GM18505 (cell line): ENCODE results near the gene TBCC.
"Not testable (repeated sequence)": the region's sequence is repeated elsewhere in the genome, so short reads cannot be mapped to it uniquely, and the experiment has no call there.

Source experiments
- ATAC-seq: cut with Tn5 transposase; IDR thresholded peaks from one replicate; pipeline ENCODE4 v1.9.1; 2021; ENCODE audit not compliant: unreplicated experiment
- POLR2A ChIP-seq: IDR thresholded peaks from 4 replicates; pipeline ENCODE4 v1.6.1; 2011; ENCODE audit warnings: borderline replicate concordance; ENCODE audit not compliant: insufficient read depth, insufficient read length; ENCODE audit errors: extremely low read depth

TBCC gene

DNA sequence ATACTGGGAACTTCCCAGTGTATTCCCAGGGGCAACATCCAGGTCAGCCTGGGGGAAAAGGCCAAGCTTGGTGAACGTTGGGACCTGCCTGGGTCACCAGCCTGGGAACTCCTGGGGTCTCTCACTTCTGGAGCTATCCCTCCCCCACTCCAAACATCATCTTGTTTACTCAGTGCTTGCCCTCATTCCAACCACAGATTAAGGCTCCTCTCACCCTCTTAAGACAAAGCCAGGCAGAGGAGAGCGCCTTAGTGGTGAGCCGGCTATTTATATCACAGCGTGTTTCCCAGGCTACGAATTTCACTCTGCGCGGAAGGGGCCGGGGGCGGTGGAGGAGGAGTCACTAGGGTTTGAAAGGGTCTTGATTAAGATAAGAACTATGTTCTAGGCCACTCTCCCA is 35.6 kb downstream of the TBCC start:
- ATAC-seq = no peak
- TF ChIP-seq POLR2A = no peak

DNA sequence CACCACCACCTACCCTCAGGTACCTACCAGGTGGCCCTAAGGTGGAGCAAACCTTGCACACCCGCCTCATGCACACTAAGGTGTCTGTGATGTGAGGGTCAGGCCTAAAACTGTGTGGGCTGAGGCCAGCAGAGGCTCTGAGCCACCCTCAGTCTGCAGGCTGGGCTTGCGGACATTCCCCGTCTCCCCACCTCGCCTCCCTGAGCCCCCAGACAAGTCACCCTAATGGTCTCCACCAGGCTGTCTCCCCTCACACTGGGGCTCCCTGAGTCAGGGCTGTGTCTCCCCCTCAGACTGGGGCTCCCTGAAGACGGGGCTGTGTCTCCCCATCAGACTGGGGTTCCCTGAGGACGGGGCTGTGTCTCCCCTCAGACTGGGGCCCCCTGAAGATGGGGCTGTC is 36.0 kb downstream of the TBCC start:
- no peak for ATAC-seq
- no peak for TF ChIP-seq POLR2A

- TF ChIP-seq POLR2A = no peak
- ATAC-seq = no peak
Measured at GRCh38 chr6:42708096-42708495, 37.8 kb downstream of the TBCC start.

DNA sequence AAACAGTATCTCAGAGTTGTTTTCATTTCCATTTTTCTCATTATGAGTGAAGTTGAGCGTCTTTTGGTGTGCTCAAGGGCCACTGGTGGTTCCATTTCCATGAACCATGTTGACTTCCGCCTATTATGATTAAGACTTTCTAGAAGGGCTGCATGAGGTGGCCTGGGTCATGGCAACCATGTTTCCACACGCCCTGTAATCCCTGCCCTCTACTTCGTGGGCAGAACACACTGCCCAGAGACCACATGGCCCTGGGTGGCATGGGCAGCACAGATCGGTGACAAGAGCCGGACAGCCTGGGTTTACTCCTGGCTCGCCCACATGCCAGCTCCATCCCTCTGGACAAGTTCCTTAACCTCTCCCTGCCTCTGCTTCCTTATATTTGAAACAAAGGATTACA is 38.3 kb downstream of the TBCC start:
- no peak for TF ChIP-seq POLR2A
- no peak for ATAC-seq

DNA sequence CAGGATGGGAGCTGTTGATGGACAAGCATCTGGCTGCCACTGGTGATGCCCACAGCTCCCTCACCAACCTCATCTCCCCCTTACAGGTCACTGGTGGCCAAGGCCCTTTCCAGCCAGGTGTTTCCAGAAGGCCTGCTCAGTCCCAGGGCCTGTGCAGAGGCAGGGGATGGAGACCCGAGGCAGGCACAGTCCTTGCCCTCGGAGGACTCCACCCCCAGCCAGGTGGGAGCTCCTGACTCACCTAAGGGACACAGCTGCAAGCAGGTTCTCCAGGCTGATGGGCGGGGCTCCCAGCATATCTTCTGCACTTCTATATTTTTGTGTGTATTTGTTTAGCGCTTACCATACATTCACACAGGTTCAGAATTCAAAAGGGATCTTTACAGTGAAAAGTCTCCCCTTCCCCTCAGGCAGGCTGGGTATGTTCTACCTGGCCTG is 40.9 kb downstream of the TBCC start:
- no peak for ATAC-seq
- TF ChIP-seq POLR2A = no peak

DNA sequence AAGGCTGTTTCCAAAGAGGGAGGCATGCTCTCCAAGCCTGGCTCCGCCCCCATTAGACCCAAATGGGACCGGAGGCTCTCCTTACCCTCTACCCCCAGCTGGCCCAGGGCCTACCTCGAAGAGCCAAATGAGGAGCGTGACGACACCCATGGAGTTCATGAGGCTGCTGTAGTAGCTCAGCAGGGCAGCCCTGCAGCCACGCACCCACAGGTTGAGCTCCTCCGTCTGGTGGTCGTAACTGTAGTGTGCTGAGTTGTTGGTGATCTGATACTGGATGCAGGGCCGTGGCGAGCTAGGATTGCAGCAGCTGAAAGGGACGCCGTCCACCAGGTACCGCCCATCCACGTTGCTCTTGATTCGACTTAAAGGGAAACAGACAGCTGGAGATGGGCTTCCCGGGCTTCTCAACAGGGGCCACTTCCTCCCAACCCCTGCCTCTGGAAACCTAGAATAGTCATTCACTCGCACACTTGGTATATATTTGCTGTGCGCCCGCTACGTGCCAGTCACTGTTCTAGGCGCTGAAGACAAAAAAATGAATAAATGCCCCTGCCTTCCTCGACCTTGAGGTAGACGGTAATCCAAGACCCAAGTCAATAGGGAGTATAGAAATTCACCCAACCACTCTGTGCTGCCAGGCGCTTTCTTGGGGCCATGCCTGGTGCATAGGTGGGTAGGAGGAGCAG is 41.5 kb downstream of the TBCC start:
- TF ChIP-seq POLR2A = no peak
- no peak for ATAC-seq

DNA sequence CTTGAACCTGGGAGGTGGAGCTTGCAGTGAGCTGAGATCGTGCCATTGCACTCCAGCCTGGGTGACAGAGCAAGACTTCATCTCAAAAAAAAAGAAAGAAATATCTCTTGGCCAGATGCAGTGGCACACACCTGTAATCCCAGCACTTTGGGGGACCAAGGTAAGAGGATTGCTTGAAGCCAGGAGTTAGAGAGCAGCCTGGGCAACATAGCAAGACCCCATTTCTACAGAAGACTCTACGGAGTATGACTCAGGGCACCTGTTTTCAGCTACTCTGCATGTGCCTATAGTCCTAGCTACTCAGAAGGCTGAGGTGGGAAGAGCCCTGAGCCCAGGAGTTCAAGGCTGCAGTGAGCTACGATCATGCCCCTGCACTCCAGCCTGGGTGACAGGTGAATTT is 43.1 kb downstream of the TBCC start:
- not testable (repeated sequence) for ATAC-seq

DNA sequence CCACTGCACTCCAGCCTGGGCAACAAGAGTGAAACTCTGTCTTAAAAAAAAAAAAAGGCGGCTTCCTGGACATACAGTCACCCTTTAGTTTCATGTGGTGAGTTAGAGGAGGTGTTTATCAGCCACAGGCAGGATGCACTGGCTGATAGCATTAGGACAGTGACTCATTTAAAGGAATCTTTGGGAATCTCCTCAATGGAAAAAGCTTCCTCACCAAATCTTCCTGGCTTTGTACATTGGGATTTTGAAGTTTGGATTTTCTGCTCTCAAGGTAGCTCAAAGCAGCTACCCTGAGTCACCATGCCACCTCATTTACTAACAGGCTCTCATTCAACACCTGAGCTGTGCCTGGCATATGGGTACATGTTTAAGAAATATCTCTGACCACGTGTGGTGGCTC is 43.7 kb downstream of the TBCC start:
- ATAC-seq = no peak
- TF ChIP-seq POLR2A = no peak

GRCh38 chr6:42698217-42698616 is 47.7 kb downstream of the TBCC start:
- no peak for ATAC-seq

GRCh38 chr6:42697268-42697655 is 48.6 kb downstream of the TBCC start:
- TF ChIP-seq POLR2A = no peak
- no peak for ATAC-seq

More at GRCh38 chr6:42698217-42698616, 47.7 kb downstream of the TBCC start:
- TF ChIP-seq POLR2A = no peak

DNA sequence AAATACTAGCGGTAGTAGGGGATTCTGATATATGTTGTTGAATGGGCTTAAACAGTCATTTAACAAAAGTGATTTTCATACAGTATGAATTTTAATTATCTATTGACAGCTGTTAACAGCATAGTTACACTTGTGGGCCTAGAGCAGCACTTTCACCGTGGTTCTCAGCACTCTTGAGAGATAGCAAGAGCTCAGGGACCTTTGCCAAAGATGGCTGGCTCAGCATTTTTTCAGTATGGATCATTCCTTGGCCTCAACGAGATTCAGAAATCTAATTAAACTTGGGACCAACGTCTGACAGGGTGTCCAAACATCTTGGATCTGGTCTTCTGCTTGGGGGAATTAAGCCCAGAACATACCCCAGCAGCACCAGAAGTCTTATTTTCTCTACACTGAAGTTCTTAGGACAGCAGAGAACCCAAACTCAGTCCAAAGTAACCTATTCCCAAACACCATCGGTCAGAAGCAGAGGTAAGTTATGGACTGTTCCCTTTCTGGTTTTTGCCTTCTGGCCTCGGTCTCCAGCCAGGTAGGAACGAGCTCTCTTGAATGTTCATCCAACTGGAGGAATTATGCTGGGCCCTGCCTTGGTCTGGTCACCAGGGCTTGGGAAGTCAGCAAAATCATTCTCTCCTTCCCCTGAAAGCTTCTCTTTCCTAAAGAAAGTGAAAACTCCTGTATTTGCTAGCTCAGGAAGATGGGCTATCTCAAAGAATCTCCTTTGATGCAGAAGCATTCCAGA is 49.2 kb downstream of the TBCC start:
- TF ChIP-seq POLR2A = no peak
- ATAC-seq = no peak

- ATAC-seq = no peak
- TF ChIP-seq POLR2A = no peak
Measured at GRCh38 chr6:42694586-42694985, 51.3 kb downstream of the TBCC start.
